GM19043 (cell line): ENCODE measurements around the gene HHIPL1.

ENCODE experiments used
- ATAC-seq: cut with Tn5 transposase; IDR thresholded peaks from one replicate; pipeline ENCODE4 v1.9.1; 2021; ENCODE audit warnings: low read depth; ENCODE audit not compliant: unreplicated experiment

HHIPL1 gene

GRCh38 chr14:99609245-99610170 lies 35.4 kb upstream of the HHIPL1 start:
- no peak for ATAC-seq

- no peak for ATAC-seq
Measured at GRCh38 chr14:99611646-99612045, 33.3 kb upstream of the HHIPL1 start.

- ATAC-seq = no peak
Measured at GRCh38 chr14:99612071-99612737, 32.7 kb upstream of the HHIPL1 start.

GRCh38 chr14:99612738-99613330 lies 32.1 kb upstream of the HHIPL1 start:
- ATAC-seq = no peak

- no peak for ATAC-seq
Measured at GRCh38 chr14:99615497-99616157, 29.3 kb upstream of the HHIPL1 start.

- ATAC-seq = no peak
Measured at GRCh38 chr14:99616832-99617800, 27.8 kb upstream of the HHIPL1 start.

GRCh38 chr14:99619835-99620834 lies 24.8 kb upstream of the HHIPL1 start:
- no peak for ATAC-seq

- ATAC-seq = no peak
Measured at GRCh38 chr14:99621948-99622347, 23.0 kb upstream of the HHIPL1 start.

GRCh38 chr14:99624024-99624423 lies 20.9 kb upstream of the HHIPL1 start:
- no peak for ATAC-seq

- no peak for ATAC-seq
Measured at GRCh38 chr14:99624971-99625370, 20.0 kb upstream of the HHIPL1 start.

GRCh38 chr14:99625476-99625875 lies 19.5 kb upstream of the HHIPL1 start:
- no peak for ATAC-seq

GRCh38 chr14:99626041-99626648 lies 18.8 kb upstream of the HHIPL1 start:
- no peak for ATAC-seq

GRCh38 chr14:99627100-99627499 lies 17.8 kb upstream of the HHIPL1 start:
- no peak for ATAC-seq

GRCh38 chr14:99627510-99628381 lies 17.2 kb upstream of the HHIPL1 start:
- no peak for ATAC-seq

GRCh38 chr14:99628887-99629618 lies 15.9 kb upstream of the HHIPL1 start:
- ATAC-seq = peak; percentile 91

- no peak for ATAC-seq
Measured at GRCh38 chr14:99630202-99630601, 14.7 kb upstream of the HHIPL1 start.
